HG03095 (cell line): ENCODE data around the gene ACADSB.
A peak's percentile ranks its signal among the peaks of the same experiment; 100 is the strongest.

Experiments used
- ATAC-seq: cut with Tn5 transposase; IDR thresholded peaks from one replicate; pipeline ENCODE4 v1.9.1; 2021; ENCODE audit warnings: moderate library complexity; ENCODE audit not compliant: unreplicated experiment

Gene ACADSB

GRCh38 chr10:123001370-123001769 lies 7.4 kb upstream of the ACADSB start:
- ATAC-seq = no peak

- no peak for ATAC-seq
These were observed 4.5 kb upstream of the ACADSB start for GRCh38 chr10:123004298-123004697.

GRCh38 chr10:123007558-123008354 lies 1.1 kb upstream of the ACADSB start:
- peak; percentile 42 for ATAC-seq

GRCh38 chr10:123009105-123009820 lies 457 bp downstream of the ACADSB start:
- ATAC-seq = peak; percentile 21

GRCh38 chr10:123011987-123012386 lies 3.2 kb downstream of the ACADSB start:
- ATAC-seq = no peak

GRCh38 chr10:123013456-123014419 lies 4.9 kb downstream of the ACADSB start:
- ATAC-seq = no peak

GRCh38 chr10:123014772-123015171 lies 6.0 kb downstream of the ACADSB start:
- no peak for ATAC-seq

- ATAC-seq = no peak
These were observed 7.4 kb downstream of the ACADSB start for GRCh38 chr10:123016228-123016627.

GRCh38 chr10:123017421-123018165 lies 8.8 kb downstream of the ACADSB start:
- ATAC-seq = no peak

GRCh38 chr10:123018531-123018930 lies 9.7 kb downstream of the ACADSB start:
- no peak for ATAC-seq

GRCh38 chr10:123019264-123019663 lies 10.5 kb downstream of the ACADSB start:
- no peak for ATAC-seq

GRCh38 chr10:123019941-123020703 lies 11.3 kb downstream of the ACADSB start:
- ATAC-seq = no peak

- ATAC-seq = no peak
These were observed 12.7 kb downstream of the ACADSB start for GRCh38 chr10:123021517-123021916.

GRCh38 chr10:123024540-123024939 lies 15.7 kb downstream of the ACADSB start:
- ATAC-seq = no peak

GRCh38 chr10:123026302-123026701 lies 17.5 kb downstream of the ACADSB start:
- no peak for ATAC-seq

GRCh38 chr10:123027861-123028260 lies 19.1 kb downstream of the ACADSB start:
- ATAC-seq = no peak

GRCh38 chr10:123031124-123031523 lies 22.3 kb downstream of the ACADSB start:
- ATAC-seq = no peak

- ATAC-seq = no peak
These were observed 25.5 kb downstream of the ACADSB start for GRCh38 chr10:123034332-123034731.

GRCh38 chr10:123035467-123036086 lies 26.8 kb downstream of the ACADSB start:
- no peak for ATAC-seq
